ENCODE measurements around the gene SLC35F3.

The SLC35F3 gene

GRCh38 chr1:234047123-234047522 lies 142.6 kb downstream of the SLC35F3 start:
- TF ChIP-seq CTCF (IDR thresholded peaks at IDR 0.05; ENCODE audit: insufficient read depth, missing control alignments): no peak
- FAIRE-seq (no peak), DNase-seq (ENCODE audit: insufficient read length, low spot score) (no peak)

GRCh38 chr1:234062166-234062565 lies 157.7 kb downstream of the SLC35F3 start:
- TF ChIP-seq CTCF (IDR thresholded peaks at IDR 0.05; ENCODE audit: insufficient read depth, missing control alignments): no peak
- no peak for FAIRE-seq
- DNase-seq (ENCODE audit: insufficient read length, low spot score): no peak

GRCh38 chr1:234065794-234066447 lies 161.4 kb downstream of the SLC35F3 start:
- TF ChIP-seq CTCF (IDR thresholded peaks at IDR 0.05; ENCODE audit: insufficient read depth, missing control alignments): peak; percentile 90
- peak; percentile 55 for FAIRE-seq
- peak; percentile 44 for DNase-seq (ENCODE audit: insufficient read length, low spot score)

- FAIRE-seq (peak; percentile 88), DNase-seq (ENCODE audit: insufficient read length, low spot score) (no peak)
- TF ChIP-seq CTCF (IDR thresholded peaks at IDR 0.05; ENCODE audit: insufficient read depth, missing control alignments): no peak
Observed at GRCh38 chr1:234067581-234068337, 163.3 kb downstream of the SLC35F3 start.

- FAIRE-seq: no peak
- TF ChIP-seq CTCF (IDR thresholded peaks at IDR 0.05; ENCODE audit: insufficient read depth, missing control alignments): peak; percentile 38
- no peak for DNase-seq (ENCODE audit: insufficient read length, low spot score)
Observed at GRCh38 chr1:234069760-234070159, 165.3 kb downstream of the SLC35F3 start.

GRCh38 chr1:234072793-234073192 lies 168.3 kb downstream of the SLC35F3 start:
- DNase-seq (ENCODE audit: insufficient read length, low spot score) (no peak), FAIRE-seq (no peak)
- no peak for TF ChIP-seq CTCF (IDR thresholded peaks at IDR 0.05; ENCODE audit: insufficient read depth, missing control alignments)

GRCh38 chr1:234078143-234078542 lies 173.7 kb downstream of the SLC35F3 start:
- FAIRE-seq: no peak
- TF ChIP-seq CTCF (IDR thresholded peaks at IDR 0.05; ENCODE audit: insufficient read depth, missing control alignments): no peak
- no peak for DNase-seq (ENCODE audit: insufficient read length, low spot score)

Measured in D721Med (cell line).